Measurements from ENCODE around the gene AHNAK2.

Gene AHNAK2

GRCh38 chr14:104940526-104941150 lies 37.5 kb downstream of the AHNAK2 start:
- Histone ChIP-seq H3K9ac (ENCODE audit: low read length) (no peak overlapping the region), H3K4me3 (ENCODE audit: low read length) (no peak overlapping the region), H3K36me3 (ENCODE audit: control insufficient read depth, insufficient read depth, low read length) (no peaks in the 10 kb centered on the region), H3K27me3 (ENCODE audit: control insufficient read depth, insufficient read depth, low read length) (peaks cover 40% of the 10 kb centered on the region), H3K4me1 (ENCODE audit: control insufficient read depth, insufficient read depth, low read length) (no peaks in the 10 kb centered on the region), H3K9me3 (ENCODE audit: control insufficient read depth, low read length) (no peaks in the 10 kb centered on the region)

- Histone ChIP-seq H3K4me3 (ENCODE audit: low read length) (no peak overlapping the region), H3K9ac (ENCODE audit: low read length) (no peak overlapping the region), H3K9me3 (ENCODE audit: control insufficient read depth, low read length) (no peaks in the 10 kb centered on the region), H3K4me1 (ENCODE audit: control insufficient read depth, insufficient read depth, low read length) (no peaks in the 10 kb centered on the region), H3K36me3 (ENCODE audit: control insufficient read depth, insufficient read depth, low read length) (no peaks in the 10 kb centered on the region), H3K27me3 (ENCODE audit: control insufficient read depth, insufficient read depth, low read length) (peaks cover 46% of the 10 kb centered on the region)
Observed at GRCh38 chr14:104939666-104940410, 38.3 kb downstream of the AHNAK2 start.

- Histone ChIP-seq H3K9me3 (ENCODE audit: control insufficient read depth, low read length) (no peaks in the 10 kb centered on the region), H3K9ac (ENCODE audit: low read length) (no peak overlapping the region), H3K4me1 (ENCODE audit: control insufficient read depth, insufficient read depth, low read length) (no peaks in the 10 kb centered on the region), H3K27me3 (ENCODE audit: control insufficient read depth, insufficient read depth, low read length) (peaks cover 55% of the 10 kb centered on the region), H3K36me3 (ENCODE audit: control insufficient read depth, insufficient read depth, low read length) (no peaks in the 10 kb centered on the region), H3K4me3 (ENCODE audit: low read length) (no peak overlapping the region)
Observed at GRCh38 chr14:104938960-104939359, 39.2 kb downstream of the AHNAK2 start.

GRCh38 chr14:104938436-104938835 lies 39.7 kb downstream of the AHNAK2 start:
- no peaks in the 10 kb centered on the region for H3K9me3 ChIP-seq (ENCODE audit: control insufficient read depth, low read length)
- no peak overlapping the region for H3K4me3 ChIP-seq (ENCODE audit: low read length)
- H3K27me3 ChIP-seq (ENCODE audit: control insufficient read depth, insufficient read depth, low read length), result peaks cover 55% of the 10 kb centered on the region
- no peak overlapping the region for H3K9ac ChIP-seq (ENCODE audit: low read length)
- H3K4me1 ChIP-seq (ENCODE audit: control insufficient read depth, insufficient read depth, low read length), result no peaks in the 10 kb centered on the region
- no peaks in the 10 kb centered on the region for H3K36me3 ChIP-seq (ENCODE audit: control insufficient read depth, insufficient read depth, low read length)

GRCh38 chr14:104937694-104938365 lies 40.3 kb downstream of the AHNAK2 start:
- no peaks in the 10 kb centered on the region for H3K36me3 ChIP-seq (ENCODE audit: control insufficient read depth, insufficient read depth, low read length)
- no peaks in the 10 kb centered on the region for H3K9me3 ChIP-seq (ENCODE audit: control insufficient read depth, low read length)
- peaks cover 60% of the 10 kb centered on the region for H3K27me3 ChIP-seq (ENCODE audit: control insufficient read depth, insufficient read depth, low read length)
- H3K4me1 ChIP-seq (ENCODE audit: control insufficient read depth, insufficient read depth, low read length), result no peaks in the 10 kb centered on the region
- H3K9ac ChIP-seq (ENCODE audit: low read length), result no peak overlapping the region
- no peak overlapping the region for H3K4me3 ChIP-seq (ENCODE audit: low read length)

GRCh38 chr14:104937161-104937560 lies 41.0 kb downstream of the AHNAK2 start:
- no peaks in the 10 kb centered on the region for H3K9me3 ChIP-seq (ENCODE audit: control insufficient read depth, low read length)
- no peaks in the 10 kb centered on the region for H3K36me3 ChIP-seq (ENCODE audit: control insufficient read depth, insufficient read depth, low read length)
- H3K27me3 ChIP-seq (ENCODE audit: control insufficient read depth, insufficient read depth, low read length), result peaks cover 66% of the 10 kb centered on the region
- H3K4me1 ChIP-seq (ENCODE audit: control insufficient read depth, insufficient read depth, low read length), result peaks cover 3% of the 10 kb centered on the region
- no peak overlapping the region for H3K9ac ChIP-seq (ENCODE audit: low read length)
- no peak overlapping the region for H3K4me3 ChIP-seq (ENCODE audit: low read length)

- peaks cover 72% of the 10 kb centered on the region for H3K27me3 ChIP-seq (ENCODE audit: control insufficient read depth, insufficient read depth, low read length)
- no peak overlapping the region for H3K9ac ChIP-seq (ENCODE audit: low read length)
- no peaks in the 10 kb centered on the region for H3K36me3 ChIP-seq (ENCODE audit: control insufficient read depth, insufficient read depth, low read length)
Observed at GRCh38 chr14:104936361-104937155, 41.6 kb downstream of the AHNAK2 start.

GRCh38 chr14:104935955-104936354 lies 42.2 kb downstream of the AHNAK2 start:
- Histone ChIP-seq H3K27me3 (ENCODE audit: control insufficient read depth, insufficient read depth, low read length) (peaks cover 78% of the 10 kb centered on the region), H3K4me3 (ENCODE audit: low read length) (no peak overlapping the region), H3K9ac (ENCODE audit: low read length) (no peak overlapping the region), H3K36me3 (ENCODE audit: control insufficient read depth, insufficient read depth, low read length) (no peaks in the 10 kb centered on the region), H3K4me1 (ENCODE audit: control insufficient read depth, insufficient read depth, low read length) (peaks cover 4% of the 10 kb centered on the region), H3K9me3 (ENCODE audit: control insufficient read depth, low read length) (no peaks in the 10 kb centered on the region)

More at GRCh38 chr14:104936361-104937155, 41.6 kb downstream of the AHNAK2 start:
- Histone ChIP-seq H3K4me3 (ENCODE audit: low read length) (no peak overlapping the region), H3K9me3 (ENCODE audit: control insufficient read depth, low read length) (no peaks in the 10 kb centered on the region), H3K4me1 (ENCODE audit: control insufficient read depth, insufficient read depth, low read length) (peaks cover 4% of the 10 kb centered on the region)

GRCh38 chr14:104935026-104935650 lies 43.0 kb downstream of the AHNAK2 start:
- Histone ChIP-seq H3K4me3 (ENCODE audit: low read length) (no peak overlapping the region), H3K4me1 (ENCODE audit: control insufficient read depth, insufficient read depth, low read length) (peaks cover 4% of the 10 kb centered on the region), H3K9me3 (ENCODE audit: control insufficient read depth, low read length) (no peaks in the 10 kb centered on the region), H3K27me3 (ENCODE audit: control insufficient read depth, insufficient read depth, low read length) (peaks cover 70% of the 10 kb centered on the region), H3K36me3 (ENCODE audit: control insufficient read depth, insufficient read depth, low read length) (no peaks in the 10 kb centered on the region), H3K9ac (ENCODE audit: low read length) (no peak overlapping the region)

- no peak overlapping the region for H3K9ac ChIP-seq (ENCODE audit: low read length)
Observed at GRCh38 chr14:104933746-104934733, 44.1 kb downstream of the AHNAK2 start.

More at GRCh38 chr14:104933746-104934733, 44.1 kb downstream of the AHNAK2 start:
- Histone ChIP-seq H3K4me1 (ENCODE audit: control insufficient read depth, insufficient read depth, low read length) (peaks cover 4% of the 10 kb centered on the region), H3K4me3 (ENCODE audit: low read length) (no peak overlapping the region), H3K36me3 (ENCODE audit: control insufficient read depth, insufficient read depth, low read length) (no peaks in the 10 kb centered on the region), H3K27me3 (ENCODE audit: control insufficient read depth, insufficient read depth, low read length) (peaks cover 64% of the 10 kb centered on the region), H3K9me3 (ENCODE audit: control insufficient read depth, low read length) (no peaks in the 10 kb centered on the region)
